Suprapubic skin (tissue), 3 donors: ENCODE measurements around the gene FSTL4.

Experiments used
- CTCF ChIP-seq, 2 donors: fragments of 200-600 bp in 1 of 2; fragments of 450-650 bp in 1 of 2; sonication (generic) in 1 of 2; IDR thresholded peaks; one replicate each; pipeline ENCODE4 v1.5.1; 2016 to 2019; ENCODE audit warnings: antibody characterized with exemption in 2 of 2, mild to moderate bottlenecking in 1 of 2, moderate library complexity in 1 of 2
- POLR2AphosphoS5 ChIP-seq, 3 donors: sonication (generic); formaldehyde crosslinking; IDR thresholded peaks; one replicate each; pipeline ENCODE4 v1.6.1; 2017; ENCODE audit warnings: antibody characterized with exemption in 3 of 3

- TF ChIP-seq CTCF (IDR thresholded peaks at IDR 0.05) (no peak), POLR2AphosphoS5 (IDR thresholded peaks at IDR 0.05) (no peak)
Observed at GRCh38 chr5:133384120-133384855, 228.1 kb downstream of the FSTL4 start.
